ENCODE data around the gene CRIP3. TPM values are rescaled to one million over a fixed set of nuclear protein-coding genes. Genes with fewer than 3 reads are reported as not detected.

CRIP3 gene
- total and polyA plus RNA-seq, 2 experiments from 2014 or later: not detected

- Histone ChIP-seq H3K27me3 (replicated peaks; ENCODE audit: insufficient read depth) (peaks cover 10% of the 10 kb centered on the region; the same call in 1 of the 2 replicates), H3K27ac (no peak overlapping the region), H3F3A (ENCODE audit: insufficient read depth) (no peaks in the 10 kb centered on the region), H4K20me1 (ENCODE audit: insufficient read depth) (no peaks in the 10 kb centered on the region), H3K4me1 (ENCODE audit: insufficient read depth) (no peaks in the 10 kb centered on the region), H3K9ac (no peak overlapping the region), H3K9me2 (ENCODE audit: insufficient read depth) (no peaks in the 10 kb centered on the region), H3K79me2 (ENCODE audit: insufficient read depth) (no peaks in the 10 kb centered on the region), H2AFZ (no peak overlapping the region), H3K36me3 (ENCODE audit: low read depth) (no peaks in the 10 kb centered on the region), H3K4me3 (no peak overlapping the region), H3K4me2 (ENCODE audit: unreplicated experiment) (no peak overlapping the region), H3K9me3 (ENCODE audit: low read depth) (no peaks in the 10 kb centered on the region)
- in situ Hi-C loops (cut with MboI): no loop called here
- TF ChIP-seq EZH2 (IDR thresholded peaks at IDR 0.05; ENCODE audit: insufficient read depth, poor library complexity, severe bottlenecking) (no peak), EZH2phosphoT487 (IDR thresholded peaks at IDR 0.05; ENCODE audit: insufficient read depth, low read depth) (no peak)
- DNase-seq: no peak
- whole genome bisulfite sequencing, 2 experiments (ENCODE audit: low coverage in 1 of 2, low lambda C conversion rate in 2 of 2, missing lambda C conversion rate in 2 of 2): 63% methylated on average over 19 of the region's 19 CpGs
Measured at GRCh38 chr6:43302126-43302525, 6.5 kb downstream of the CRIP3 start.

DNA sequence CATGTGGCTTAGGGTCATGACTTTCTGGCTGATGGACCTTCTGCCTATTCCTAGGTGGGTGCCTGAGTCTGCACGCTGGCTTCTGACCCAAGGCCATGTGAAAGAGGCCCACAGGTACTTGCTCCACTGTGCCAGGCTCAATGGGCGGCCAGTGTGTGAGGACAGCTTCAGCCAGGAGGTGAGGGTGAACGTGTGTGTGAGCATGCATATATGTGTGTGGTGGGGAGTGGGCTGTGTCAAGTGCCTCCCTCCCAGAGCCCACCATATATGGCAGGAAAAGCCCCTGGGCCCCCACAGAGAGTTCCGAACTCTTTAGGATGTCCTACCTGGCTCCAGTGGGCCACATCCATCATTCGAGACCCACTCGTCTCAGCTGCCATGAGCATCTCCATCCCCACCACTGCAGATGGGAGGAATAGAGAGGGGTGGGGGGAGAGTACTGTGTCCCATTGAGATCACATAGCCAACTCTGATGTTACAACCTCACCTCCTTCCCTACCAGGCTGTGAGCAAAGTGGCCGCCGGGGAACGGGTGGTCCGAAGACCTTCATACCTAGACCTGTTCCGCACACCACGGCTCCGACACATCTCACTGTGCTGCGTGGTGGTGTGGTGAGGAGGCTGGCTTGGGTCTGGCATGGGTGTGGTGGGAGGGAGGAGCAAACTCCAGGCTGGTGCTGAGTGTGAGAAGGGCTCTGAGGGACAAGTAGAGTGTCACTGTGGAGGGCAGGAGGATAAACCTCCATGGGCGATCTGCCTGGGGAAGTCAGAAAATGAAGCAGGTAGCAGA lies 7.3 kb downstream of the CRIP3 start:
- H3K4me1 ChIP-seq (ENCODE audit: insufficient read depth): no peaks in the 10 kb centered on the region
- H2AFZ ChIP-seq: no peak overlapping the region
- no peak overlapping the region for H3K4me2 ChIP-seq (ENCODE audit: unreplicated experiment)
- H4K20me1 ChIP-seq (ENCODE audit: insufficient read depth): no peaks in the 10 kb centered on the region
- no peaks in the 10 kb centered on the region for H3K9me2 ChIP-seq (ENCODE audit: insufficient read depth)
- H3F3A ChIP-seq (ENCODE audit: insufficient read depth): no peaks in the 10 kb centered on the region
- no peaks in the 10 kb centered on the region for H3K9me3 ChIP-seq (ENCODE audit: low read depth)
- H3K27me3 ChIP-seq (replicated peaks; ENCODE audit: insufficient read depth): peaks cover 17% of the 10 kb centered on the region; the same call in 1 of the 2 replicates
- DNase-seq: no peak
- H3K36me3 ChIP-seq (ENCODE audit: low read depth): no peaks in the 10 kb centered on the region
- no peak overlapping the region for H3K9ac ChIP-seq
- H3K79me2 ChIP-seq (ENCODE audit: insufficient read depth): no peaks in the 10 kb centered on the region
- TF ChIP-seq EZH2phosphoT487 (IDR thresholded peaks at IDR 0.05; ENCODE audit: insufficient read depth, low read depth) (no peak), EZH2 (IDR thresholded peaks at IDR 0.05; ENCODE audit: insufficient read depth, poor library complexity, severe bottlenecking) (no peak)
- 80 to 82% methylated on average over 15 of the region's 15 CpGs for WGBS, 2 experiments (ENCODE audit: low coverage in 1 of 2, low lambda C conversion rate in 2 of 2, missing lambda C conversion rate in 2 of 2)
- H3K4me3 ChIP-seq: no peak overlapping the region
- in situ Hi-C loops (cut with MboI): no loop called here
- no peak overlapping the region for H3K27ac ChIP-seq

- 55 to 62% methylated on average over 16 to 18 of the region's 18 CpGs for WGBS, 2 experiments (ENCODE audit: low coverage in 1 of 2, low lambda C conversion rate in 2 of 2, missing lambda C conversion rate in 2 of 2)
- DNase-seq: no peak
- no peaks in the 10 kb centered on the region for H3K9me2 ChIP-seq (ENCODE audit: insufficient read depth)
- H3K27ac ChIP-seq: no peak overlapping the region
- no peak overlapping the region for H3K4me2 ChIP-seq (ENCODE audit: unreplicated experiment)
- H3K4me1 ChIP-seq (ENCODE audit: insufficient read depth): no peaks in the 10 kb centered on the region
- no peak for TF ChIP-seq EZH2phosphoT487 (IDR thresholded peaks at IDR 0.05; ENCODE audit: insufficient read depth, low read depth)
- TF ChIP-seq EZH2 (IDR thresholded peaks at IDR 0.05; ENCODE audit: insufficient read depth, poor library complexity, severe bottlenecking): no peak
- no peak overlapping the region for H2AFZ ChIP-seq
- peaks cover 17% of the 10 kb centered on the region; the same call in 1 of the 2 replicates for H3K27me3 ChIP-seq (replicated peaks; ENCODE audit: insufficient read depth)
- H3K4me3 ChIP-seq: no peak overlapping the region
- H3K9ac ChIP-seq: no peak overlapping the region
- no peaks in the 10 kb centered on the region for H3K79me2 ChIP-seq (ENCODE audit: insufficient read depth)
- in situ Hi-C loops (cut with MboI): no loop called here
- no peaks in the 10 kb centered on the region for H4K20me1 ChIP-seq (ENCODE audit: insufficient read depth)
- no peaks in the 10 kb centered on the region for H3K36me3 ChIP-seq (ENCODE audit: low read depth)
- no peaks in the 10 kb centered on the region for H3K9me3 ChIP-seq (ENCODE audit: low read depth)
- H3F3A ChIP-seq (ENCODE audit: insufficient read depth): no peaks in the 10 kb centered on the region
Measured at GRCh38 chr6:43299338-43300293, 9.0 kb downstream of the CRIP3 start.

GRCh38 chr6:43298565-43299337 lies 9.9 kb downstream of the CRIP3 start:
- Histone ChIP-seq H3K9ac (no peak overlapping the region), H4K20me1 (ENCODE audit: insufficient read depth) (no peaks in the 10 kb centered on the region), H3K9me3 (ENCODE audit: low read depth) (no peaks in the 10 kb centered on the region), H3K4me3 (no peak overlapping the region), H3K36me3 (ENCODE audit: low read depth) (no peaks in the 10 kb centered on the region), H3K9me2 (ENCODE audit: insufficient read depth) (no peaks in the 10 kb centered on the region), H3K27me3 (replicated peaks; ENCODE audit: insufficient read depth) (peaks cover 17% of the 10 kb centered on the region; the same call in 1 of the 2 replicates), H3K4me2 (ENCODE audit: unreplicated experiment) (no peak overlapping the region), H3F3A (ENCODE audit: insufficient read depth) (no peaks in the 10 kb centered on the region), H2AFZ (no peak overlapping the region), H3K79me2 (ENCODE audit: insufficient read depth) (no peaks in the 10 kb centered on the region), H3K4me1 (ENCODE audit: insufficient read depth) (no peaks in the 10 kb centered on the region), H3K27ac (no peak overlapping the region)
- in situ Hi-C loops (cut with MboI): no loop called here
- 38% methylated on average over 12 of the region's 12 CpGs for WGBS, 2 experiments (ENCODE audit: low coverage in 1 of 2, low lambda C conversion rate in 2 of 2, missing lambda C conversion rate in 2 of 2)
- TF ChIP-seq EZH2 (IDR thresholded peaks at IDR 0.05; ENCODE audit: insufficient read depth, poor library complexity, severe bottlenecking) (no peak), EZH2phosphoT487 (IDR thresholded peaks at IDR 0.05; ENCODE audit: insufficient read depth, low read depth) (no peak)
- DNase-seq: no peak
